ELF-1 (cell line): Measurements from ENCODE around the gene CNTNAP2.

Experiments used
- DNase-seq: peaks from one replicate; pipeline ENCODE4 v3.0.0-alpha.2; 2016; ENCODE audit warnings: low read depth, low spot score

Gene CNTNAP2

GRCh38 chr7:146290746-146291145, 174.1 kb downstream of the CNTNAP2 start:
- no peak for DNase-seq

- no peak for DNase-seq
Observed at GRCh38 chr7:146291900-146292299, 175.3 kb downstream of the CNTNAP2 start.

GRCh38 chr7:146296028-146296427, 179.4 kb downstream of the CNTNAP2 start:
- no peak for DNase-seq

- DNase-seq, result peak; percentile 4
Observed at GRCh38 chr7:146314962-146315361, 198.4 kb downstream of the CNTNAP2 start.

- DNase-seq, result no peak
Observed at GRCh38 chr7:146319629-146320028, 203.0 kb downstream of the CNTNAP2 start.

- no peak for DNase-seq
Observed at GRCh38 chr7:146321301-146321700, 204.7 kb downstream of the CNTNAP2 start.

GRCh38 chr7:146331369-146331768, 214.8 kb downstream of the CNTNAP2 start:
- DNase-seq, result no peak

- DNase-seq, result no peak
Observed at GRCh38 chr7:146345251-146345650, 228.7 kb downstream of the CNTNAP2 start.

GRCh38 chr7:146346096-146346495, 229.5 kb downstream of the CNTNAP2 start:
- DNase-seq, result no peak

- DNase-seq, result no peak
Observed at GRCh38 chr7:146355216-146355615, 238.6 kb downstream of the CNTNAP2 start.

- DNase-seq, result no peak
Observed at GRCh38 chr7:146359176-146359575, 242.6 kb downstream of the CNTNAP2 start.

GRCh38 chr7:146366938-146367337, 250.3 kb downstream of the CNTNAP2 start:
- DNase-seq, result no peak

- DNase-seq, result no peak
Observed at GRCh38 chr7:146370171-146370570, 253.6 kb downstream of the CNTNAP2 start.

- no peak for DNase-seq
Observed at GRCh38 chr7:146375170-146375569, 258.6 kb downstream of the CNTNAP2 start.

- no peak for DNase-seq
Observed at GRCh38 chr7:146378196-146378595, 261.6 kb downstream of the CNTNAP2 start.

- no peak for DNase-seq
Observed at GRCh38 chr7:146387140-146387539, 270.5 kb downstream of the CNTNAP2 start.

GRCh38 chr7:146388928-146389327, 272.3 kb downstream of the CNTNAP2 start:
- DNase-seq, result no peak

GRCh38 chr7:146393346-146393745, 276.7 kb downstream of the CNTNAP2 start:
- no peak for DNase-seq

GRCh38 chr7:146397141-146397540, 280.5 kb downstream of the CNTNAP2 start:
- no peak for DNase-seq

GRCh38 chr7:146401939-146402338, 285.3 kb downstream of the CNTNAP2 start:
- no peak for DNase-seq

- DNase-seq, result no peak
Observed at GRCh38 chr7:146405737-146406136, 289.1 kb downstream of the CNTNAP2 start.

GRCh38 chr7:146411975-146412374, 295.4 kb downstream of the CNTNAP2 start:
- peak; percentile 53 for DNase-seq

GRCh38 chr7:146412781-146413180, 296.2 kb downstream of the CNTNAP2 start:
- DNase-seq, result no peak

- DNase-seq, result no peak
Observed at GRCh38 chr7:146414373-146414772, 297.8 kb downstream of the CNTNAP2 start.

GRCh38 chr7:146414937-146415336, 298.3 kb downstream of the CNTNAP2 start:
- DNase-seq, result no peak
